Measurements from ENCODE around the gene NTNG1. TPM values are rescaled to one million over a fixed set of nuclear protein-coding genes. Genes with fewer than 3 reads are reported as not detected.

The NTNG1 gene
- total RNA-seq, 1 experiment from 2014 or later: not detected

DNA sequence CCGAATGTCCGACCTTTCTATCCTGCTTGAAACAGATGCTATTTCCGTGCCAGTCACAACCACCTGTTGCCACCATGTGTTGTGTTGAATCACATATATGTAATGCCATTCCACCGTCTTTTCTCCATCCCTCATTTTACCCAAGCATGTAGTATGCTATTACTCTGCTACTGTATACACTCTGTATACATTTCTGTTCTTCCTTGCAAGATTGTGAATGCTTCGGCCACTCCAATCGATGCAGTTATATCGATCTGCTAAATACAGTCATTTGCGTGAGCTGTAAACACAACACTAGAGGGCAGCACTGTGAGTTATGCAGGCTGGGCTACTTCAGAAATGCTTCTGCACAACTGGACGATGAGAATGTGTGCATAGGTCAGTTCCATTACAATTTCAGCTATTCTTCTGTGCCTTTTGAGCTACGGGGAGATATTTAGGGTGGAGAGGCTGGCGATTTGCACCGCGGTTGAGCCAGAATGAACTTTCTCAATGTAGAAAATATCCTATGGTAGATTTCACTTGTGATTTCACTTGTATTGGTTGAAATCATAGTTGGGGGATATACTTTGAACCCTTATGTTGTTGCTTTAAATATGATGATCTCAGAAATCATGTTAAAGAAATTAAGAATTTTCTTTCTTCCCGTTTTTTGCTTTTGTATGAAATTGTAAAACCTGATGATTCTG lies 289.8 kb downstream of the NTNG1 start:
- no peaks in the 10 kb centered on the region; the same call in 1 of the 2 replicates for H3K36me3 ChIP-seq
- no peak overlapping the region for H3K27ac ChIP-seq
- DNase-seq: peak; percentile 24 to 65
- H3K9me3 ChIP-seq (replicated peaks): no peaks in the 10 kb centered on the region
- no peak overlapping the region for H3K4me3 ChIP-seq
- H3K27me3 ChIP-seq: no peaks in the 10 kb centered on the region
- H3K4me1 ChIP-seq: no peaks in the 10 kb centered on the region

DNA sequence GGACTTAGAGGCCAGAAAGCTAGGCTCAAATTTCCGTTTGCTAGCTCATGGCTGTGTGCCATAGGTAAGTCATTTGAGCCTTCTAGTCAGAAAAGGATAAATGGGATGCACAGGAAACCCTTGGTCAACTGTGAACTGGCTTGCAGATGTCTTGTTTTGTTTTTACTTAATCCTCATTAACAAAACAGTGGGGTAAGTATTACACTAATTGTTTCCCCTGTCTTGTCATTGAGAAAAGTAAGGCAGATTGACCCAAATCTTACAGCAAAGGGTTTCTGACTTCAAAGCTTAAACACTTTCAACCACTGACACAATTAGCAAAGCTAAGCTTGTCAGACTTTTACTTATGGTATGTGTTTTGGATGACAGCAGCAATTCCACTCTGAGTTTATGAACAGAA lies 291.3 kb downstream of the NTNG1 start:
- Histone ChIP-seq H3K36me3 (no peaks in the 10 kb centered on the region; the same call in 1 of the 2 replicates), H3K27ac (no peak overlapping the region), H3K9me3 (replicated peaks) (no peaks in the 10 kb centered on the region), H3K4me1 (no peaks in the 10 kb centered on the region), H3K4me3 (no peak overlapping the region), H3K27me3 (no peaks in the 10 kb centered on the region)
- DNase-seq: peak in 1 of 2 experiments; percentile 8

DNA sequence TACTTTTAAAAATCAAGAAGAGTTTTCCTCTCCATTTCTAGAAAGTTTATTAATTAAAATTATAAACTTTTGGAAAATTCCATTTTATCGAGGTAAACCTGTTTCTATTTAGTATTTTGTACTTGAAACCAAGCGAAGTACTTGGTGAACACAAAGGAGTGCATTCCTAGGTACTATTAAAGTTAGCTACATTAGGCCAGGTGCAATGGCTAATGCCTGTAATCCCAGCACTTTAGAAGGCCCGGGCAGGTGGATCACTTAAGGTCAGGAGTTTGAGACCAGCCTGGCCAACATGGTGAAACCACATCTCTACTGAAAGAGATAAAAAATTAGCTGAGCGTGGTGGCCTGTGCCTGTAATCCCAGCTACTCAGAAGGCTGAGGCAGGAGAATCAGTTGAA lies 292.2 kb downstream of the NTNG1 start:
- Histone ChIP-seq H3K4me3 (no peak overlapping the region), H3K27me3 (no peaks in the 10 kb centered on the region), H3K9me3 (replicated peaks) (no peaks in the 10 kb centered on the region), H3K27ac (no peak overlapping the region), H3K4me1 (no peaks in the 10 kb centered on the region), H3K36me3 (no peaks in the 10 kb centered on the region)
- no peak for DNase-seq

DNA sequence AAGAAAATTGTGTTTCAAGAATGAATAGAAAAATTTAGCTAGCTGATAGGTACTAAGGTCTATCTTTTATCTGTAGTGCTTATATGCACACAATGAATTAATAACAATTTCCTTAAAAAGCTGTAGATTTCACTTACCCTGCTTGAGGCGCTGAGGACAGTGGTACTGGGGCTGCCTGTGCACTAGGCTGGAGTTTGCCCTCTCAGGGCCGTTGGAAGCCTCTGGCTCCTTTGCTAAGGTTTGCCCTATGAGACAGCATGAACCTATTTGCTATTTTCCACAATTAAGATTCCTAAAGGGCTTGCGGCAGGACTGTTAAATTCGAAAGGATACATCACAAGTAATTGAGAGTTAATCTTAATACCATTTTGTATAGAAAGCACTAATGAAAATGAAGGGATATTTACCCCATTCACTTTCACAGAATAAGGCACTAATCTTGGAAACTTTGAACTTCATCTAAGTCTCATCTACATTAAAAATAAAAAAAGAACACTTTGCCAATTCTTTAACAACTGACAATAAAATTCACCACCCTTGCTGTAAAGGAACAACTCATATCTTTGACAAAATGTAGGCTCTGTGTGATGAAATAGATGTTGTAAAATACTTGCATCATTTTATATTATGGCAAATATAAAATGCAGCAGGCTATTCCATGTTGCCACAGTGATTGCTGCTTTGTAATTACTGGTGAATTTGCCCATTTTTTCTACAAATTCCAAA lies 293.0 kb downstream of the NTNG1 start:
- no peaks in the 10 kb centered on the region for H3K36me3 ChIP-seq
- no peak overlapping the region for H3K27ac ChIP-seq
- DNase-seq: no peak
- no peaks in the 10 kb centered on the region for H3K9me3 ChIP-seq (replicated peaks)
- no peaks in the 10 kb centered on the region for H3K27me3 ChIP-seq
- H3K4me1 ChIP-seq: no peaks in the 10 kb centered on the region
- no peak overlapping the region for H3K4me3 ChIP-seq

DNA sequence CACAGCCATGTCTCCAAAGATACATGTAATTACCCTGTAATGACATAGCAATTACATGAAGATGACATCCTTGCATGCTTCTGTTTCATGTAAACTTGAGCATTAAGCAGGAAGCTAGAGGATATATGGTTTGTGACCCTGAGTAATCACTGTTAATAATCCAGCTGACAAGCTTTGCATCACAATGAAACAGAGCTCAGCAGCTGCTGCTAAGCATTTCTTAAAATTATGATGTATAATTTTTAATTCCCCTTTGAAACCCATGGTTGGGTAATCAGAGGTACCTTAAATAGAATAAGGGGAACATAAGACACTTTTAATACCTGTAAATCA lies 293.5 kb downstream of the NTNG1 start:
- H3K27ac ChIP-seq: no peak overlapping the region
- no peak for DNase-seq
- H3K4me1 ChIP-seq: no peaks in the 10 kb centered on the region
- no peak overlapping the region for H3K4me3 ChIP-seq
- no peaks in the 10 kb centered on the region for H3K36me3 ChIP-seq
- H3K27me3 ChIP-seq: no peaks in the 10 kb centered on the region
- no peaks in the 10 kb centered on the region for H3K9me3 ChIP-seq (replicated peaks)

DNA sequence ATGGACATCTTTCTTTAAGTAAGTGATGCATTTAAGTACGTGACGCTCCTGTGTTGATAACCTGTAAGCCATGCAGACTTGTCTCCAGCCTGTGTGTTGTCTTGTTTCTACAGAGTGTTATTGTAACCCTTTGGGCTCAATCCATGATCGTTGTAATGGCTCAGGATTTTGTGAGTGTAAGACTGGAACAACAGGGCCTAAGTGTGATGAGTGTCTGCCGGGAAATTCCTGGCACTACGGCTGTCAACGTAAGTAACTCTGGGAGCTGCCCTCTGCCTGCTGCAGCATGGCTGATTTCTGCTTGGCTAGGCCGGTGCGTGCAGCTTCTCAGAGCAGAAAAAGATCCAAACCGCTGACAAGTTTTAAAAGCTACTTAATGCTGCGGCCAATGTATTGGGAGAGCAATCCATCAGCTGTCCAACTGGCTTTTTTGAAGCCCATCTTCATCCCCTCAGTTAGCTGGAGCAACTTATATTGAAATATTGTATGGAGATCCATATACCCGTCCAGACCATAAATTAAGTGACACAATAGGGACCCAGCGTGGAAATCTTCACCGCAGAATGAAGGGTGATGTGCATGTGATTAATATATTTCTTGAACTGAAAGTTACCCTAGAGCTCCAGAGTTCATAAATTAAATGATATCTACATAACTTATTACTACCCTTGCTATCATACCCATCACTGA lies 295.9 kb downstream of the NTNG1 start:
- H3K27me3 ChIP-seq: no peaks in the 10 kb centered on the region
- H3K27ac ChIP-seq: no peak overlapping the region
- H3K4me1 ChIP-seq: no peaks in the 10 kb centered on the region
- DNase-seq: no peak
- H3K4me3 ChIP-seq: no peak overlapping the region
- no peaks in the 10 kb centered on the region for H3K9me3 ChIP-seq (replicated peaks)
- H3K36me3 ChIP-seq: no peaks in the 10 kb centered on the region

DNA sequence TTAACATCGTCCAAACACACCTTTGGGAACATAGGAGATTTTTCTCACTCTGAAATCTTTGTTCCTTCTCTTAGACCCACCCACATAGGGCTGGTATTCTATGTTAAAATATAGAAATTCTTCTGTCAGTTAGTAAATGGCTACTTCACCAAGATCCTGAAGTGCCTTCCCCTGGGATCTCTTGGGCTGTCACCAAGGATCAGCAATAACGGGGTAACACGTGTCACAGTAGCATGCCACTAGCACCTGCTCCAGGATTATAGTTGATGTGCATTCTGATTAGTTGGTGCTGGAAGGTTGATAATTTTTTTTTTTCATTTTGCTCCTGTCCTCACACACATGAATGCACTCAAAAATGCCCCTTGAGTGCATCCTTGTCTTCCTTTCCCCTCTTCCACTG lies 298.7 kb downstream of the NTNG1 start:
- H3K27ac ChIP-seq: no peak overlapping the region
- H3K4me3 ChIP-seq: no peak overlapping the region

DNA sequence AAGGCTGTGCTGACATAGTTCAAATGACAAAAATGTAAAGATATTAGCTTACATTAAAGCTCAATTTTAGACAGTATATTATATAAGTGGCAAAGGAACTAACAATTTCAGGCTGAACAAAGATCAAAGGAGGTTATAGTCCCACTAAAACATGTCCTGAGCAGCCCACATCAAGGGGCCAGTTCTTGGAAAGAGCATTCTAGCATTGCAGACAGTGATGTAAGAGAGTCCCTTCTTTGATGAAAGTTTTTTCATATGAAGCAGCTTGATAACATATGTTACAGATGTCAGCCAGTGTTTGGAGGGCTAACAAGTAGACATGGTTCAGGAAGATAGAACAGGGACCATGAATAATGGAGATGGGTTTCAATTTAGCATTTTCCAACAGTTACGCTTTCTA lies 301.7 kb downstream of the NTNG1 start:
- no peak for DNase-seq
- no peaks in the 10 kb centered on the region for H3K36me3 ChIP-seq

More for the DNA sequence above, 298.7 kb downstream of the NTNG1 start:
- Histone ChIP-seq H3K4me1 (no peaks in the 10 kb centered on the region), H3K9me3 (replicated peaks) (no peaks in the 10 kb centered on the region), H3K27me3 (no peaks in the 10 kb centered on the region), H3K36me3 (no peaks in the 10 kb centered on the region)
- DNase-seq: no peak

DNA sequence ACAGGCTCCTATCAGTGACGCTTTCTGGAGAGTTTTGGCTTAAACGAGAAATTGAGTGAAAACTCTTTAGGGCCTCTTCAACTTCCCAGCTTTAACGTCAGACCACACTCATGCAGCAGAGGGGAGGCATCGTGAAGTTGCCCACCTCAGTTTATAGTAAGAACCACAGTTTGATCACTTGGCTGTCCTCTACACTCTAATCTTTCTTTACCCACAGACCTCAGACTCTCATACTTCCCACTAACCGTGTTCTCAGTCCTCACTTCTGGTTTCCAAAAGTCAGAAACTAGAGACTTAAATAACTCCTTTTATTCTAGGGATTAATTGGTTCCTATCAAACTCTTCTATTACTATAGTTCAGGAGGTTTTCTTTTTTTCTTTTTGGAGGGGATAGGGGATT lies 302.2 kb downstream of the NTNG1 start:
- no peak for DNase-seq
- H3K4me3 ChIP-seq: no peak overlapping the region
- H3K27me3 ChIP-seq: no peaks in the 10 kb centered on the region

More for the DNA sequence above, 301.7 kb downstream of the NTNG1 start:
- Histone ChIP-seq H3K27ac (no peak overlapping the region), H3K4me3 (no peak overlapping the region), H3K4me1 (no peaks in the 10 kb centered on the region), H3K9me3 (replicated peaks) (no peaks in the 10 kb centered on the region), H3K27me3 (no peaks in the 10 kb centered on the region)

DNA sequence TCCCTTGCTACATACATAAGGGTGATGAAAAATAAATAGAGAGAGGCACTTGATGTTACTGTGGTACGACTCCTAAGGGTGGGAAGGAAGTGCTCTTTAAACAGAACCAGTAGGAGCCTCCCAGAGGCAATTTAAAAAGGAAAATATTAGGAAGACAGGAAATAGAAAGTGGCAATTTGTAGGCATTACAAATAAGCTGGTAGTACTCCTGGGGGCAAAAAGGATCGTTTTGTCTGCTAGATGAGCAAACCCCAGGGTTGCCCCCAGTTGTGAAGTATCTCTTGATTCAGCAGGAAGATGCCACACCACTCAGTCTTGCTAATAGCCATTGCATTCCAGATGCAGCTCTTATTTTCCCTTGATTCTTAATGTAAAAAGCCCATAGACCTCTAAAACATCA lies 303.0 kb downstream of the NTNG1 start:
- DNase-seq: no peak
- Histone ChIP-seq H3K36me3 (no peaks in the 10 kb centered on the region), H3K9me3 (replicated peaks) (no peaks in the 10 kb centered on the region), H3K4me3 (no peak overlapping the region), H3K27ac (no peak overlapping the region), H3K27me3 (peaks cover 4% of the 10 kb centered on the region; the same call in 1 of the 2 replicates), H3K4me1 (no peaks in the 10 kb centered on the region)

More for the DNA sequence above, 302.2 kb downstream of the NTNG1 start:
- H3K27ac ChIP-seq: no peak overlapping the region
- no peaks in the 10 kb centered on the region for H3K4me1 ChIP-seq
- no peaks in the 10 kb centered on the region for H3K36me3 ChIP-seq
- H3K9me3 ChIP-seq (replicated peaks): no peaks in the 10 kb centered on the region

DNA sequence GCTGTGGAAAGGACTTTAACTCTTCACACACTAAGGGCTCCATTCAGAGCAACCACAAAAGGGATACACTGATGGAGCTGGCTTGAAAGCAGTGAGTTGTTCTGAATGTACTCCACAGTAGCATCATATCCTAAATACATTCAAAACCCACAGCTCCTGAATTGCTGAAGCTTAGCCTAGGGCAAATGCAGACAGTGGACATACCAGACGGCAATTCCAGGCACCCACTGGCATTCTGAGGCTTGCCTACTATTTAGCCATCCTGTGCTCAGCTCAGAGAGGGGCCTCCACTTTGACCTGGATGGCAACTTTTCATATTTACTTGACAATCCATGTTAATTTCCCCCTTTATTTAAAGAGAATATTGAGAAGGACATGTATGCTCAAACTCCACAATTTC lies 303.5 kb downstream of the NTNG1 start:
- H3K4me3 ChIP-seq: no peak overlapping the region
- no peaks in the 10 kb centered on the region for H3K36me3 ChIP-seq
- peaks cover 4% of the 10 kb centered on the region; the same call in 1 of the 2 replicates for H3K27me3 ChIP-seq
- no peaks in the 10 kb centered on the region for H3K4me1 ChIP-seq
- no peaks in the 10 kb centered on the region for H3K9me3 ChIP-seq (replicated peaks)
- no peak overlapping the region for H3K27ac ChIP-seq
- no peak for DNase-seq

DNA sequence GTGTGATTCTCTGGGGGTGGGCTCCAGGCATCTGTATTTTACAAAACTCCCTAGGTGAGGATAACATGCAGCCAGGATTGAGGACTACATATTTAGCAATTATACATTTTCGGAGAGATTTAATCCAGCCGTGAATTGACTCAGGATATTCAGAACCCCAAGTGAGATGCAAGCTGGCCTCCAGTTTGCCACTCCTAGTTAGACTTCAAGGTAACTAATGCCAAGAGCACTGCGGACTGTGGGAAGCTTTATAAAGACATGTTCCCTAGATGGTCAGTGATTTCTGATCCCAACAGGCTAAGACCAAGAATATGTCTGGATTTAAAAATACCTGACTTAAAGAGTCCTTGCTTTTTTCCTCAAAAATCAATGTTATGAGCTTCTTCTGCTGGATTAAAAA lies 308.5 kb downstream of the NTNG1 start:
- no peaks in the 10 kb centered on the region for H3K9me3 ChIP-seq (replicated peaks)
- no peaks in the 10 kb centered on the region for H3K36me3 ChIP-seq
- no peak overlapping the region for H3K27ac ChIP-seq
- no peak overlapping the region for H3K4me3 ChIP-seq
- DNase-seq: no peak
- H3K27me3 ChIP-seq: peaks cover 4% of the 10 kb centered on the region; the same call in 1 of the 2 replicates
- H3K4me1 ChIP-seq: no peaks in the 10 kb centered on the region

DNA sequence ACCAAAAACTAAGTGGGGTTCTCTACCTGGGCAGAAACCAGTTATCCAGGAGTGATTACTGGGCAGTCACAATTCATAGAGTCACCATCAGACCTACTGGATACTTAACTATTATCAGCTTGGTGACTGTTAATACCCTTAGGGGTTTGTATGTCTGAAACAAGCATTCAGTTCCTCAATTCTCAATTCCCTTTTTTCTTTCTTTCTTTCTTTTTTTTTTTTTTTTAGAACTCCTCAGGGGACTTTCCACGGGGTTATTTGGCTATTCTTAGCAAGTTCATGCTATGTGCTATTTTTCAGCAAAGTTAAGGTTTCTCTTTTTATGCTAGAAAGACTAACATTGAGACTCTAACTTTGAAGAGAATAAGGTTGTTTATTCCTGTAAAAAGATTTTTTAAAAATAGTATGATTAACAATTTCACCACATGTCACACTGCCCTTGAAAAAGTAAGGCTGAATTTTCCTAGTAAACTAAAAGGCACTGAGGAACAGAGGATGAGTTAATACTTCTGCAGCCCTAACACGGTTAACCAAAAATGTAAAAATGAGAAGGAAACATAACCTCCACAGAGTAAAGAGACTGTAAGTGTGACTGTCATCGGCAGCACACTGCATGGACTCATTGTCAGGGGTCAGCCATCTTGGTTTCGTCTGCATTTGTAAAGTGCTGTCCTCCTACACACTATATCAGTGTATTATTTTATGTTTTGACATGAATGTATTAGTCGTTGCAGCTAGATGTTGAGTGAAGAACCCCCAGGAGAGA lies 310.2 kb downstream of the NTNG1 start:
- Histone ChIP-seq H3K36me3 (no peaks in the 10 kb centered on the region), H3K4me3 (no peak overlapping the region), H3K27me3 (peaks cover 4% of the 10 kb centered on the region; the same call in 1 of the 2 replicates), H3K9me3 (replicated peaks) (no peaks in the 10 kb centered on the region), H3K4me1 (no peaks in the 10 kb centered on the region), H3K27ac (no peak overlapping the region)
- no peak for DNase-seq

DNA sequence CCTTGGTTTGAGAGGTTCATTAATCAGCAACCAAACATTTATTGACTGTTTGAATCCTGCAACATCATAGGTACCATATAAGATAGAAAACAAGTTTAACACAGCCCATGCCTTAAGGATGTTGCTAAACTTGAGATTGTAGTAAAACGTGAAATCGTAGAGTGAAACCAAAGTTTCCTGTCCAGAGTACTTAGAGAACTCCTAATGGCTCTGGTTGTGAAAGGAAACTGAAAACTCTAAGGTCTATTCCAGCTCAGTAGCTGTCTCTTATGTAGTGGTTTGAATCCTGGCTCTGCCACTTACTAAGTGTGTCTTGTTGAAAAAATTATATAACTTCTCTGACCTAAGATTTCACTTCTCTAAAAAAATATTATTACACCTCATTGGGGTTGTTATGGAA lies 310.9 kb downstream of the NTNG1 start:
- no peaks in the 10 kb centered on the region for H3K36me3 ChIP-seq
- H3K4me1 ChIP-seq: no peaks in the 10 kb centered on the region
- H3K4me3 ChIP-seq: no peak overlapping the region
- peaks cover 4% of the 10 kb centered on the region; the same call in 1 of the 2 replicates for H3K27me3 ChIP-seq
- H3K27ac ChIP-seq: no peak overlapping the region
- H3K9me3 ChIP-seq (replicated peaks): no peaks in the 10 kb centered on the region
- DNase-seq: no peak

DNA sequence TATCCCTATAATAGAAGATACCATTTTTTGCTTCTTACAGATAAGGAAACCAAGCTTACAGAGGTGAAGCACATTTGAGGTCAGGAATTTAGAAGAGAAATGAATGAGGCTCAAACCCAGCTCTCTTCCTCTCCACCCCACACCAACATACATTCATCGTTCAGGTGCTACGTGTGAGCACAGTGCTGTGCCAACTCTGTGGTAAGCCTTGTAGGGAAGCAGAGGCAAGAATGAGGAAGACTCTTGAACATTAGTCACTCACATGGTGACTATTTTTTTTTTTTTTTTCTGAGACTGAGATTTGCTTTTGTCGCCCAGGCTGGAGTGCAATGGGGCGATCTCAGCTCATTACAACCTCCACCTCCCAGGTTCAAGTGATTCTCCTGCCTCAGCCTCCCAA lies 314.0 kb downstream of the NTNG1 start:
- DNase-seq: no peak
- no peak overlapping the region for H3K27ac ChIP-seq
- no peak overlapping the region for H3K4me3 ChIP-seq
- H3K27me3 ChIP-seq: no peaks in the 10 kb centered on the region; the same call in 1 of the 2 replicates
- no peaks in the 10 kb centered on the region for H3K36me3 ChIP-seq
- H3K9me3 ChIP-seq (replicated peaks): no peaks in the 10 kb centered on the region
- no peaks in the 10 kb centered on the region for H3K4me1 ChIP-seq
